ENCODE results near the gene FCRL5. TPM values are rescaled to one million over a fixed set of nuclear protein-coding genes. Genes with fewer than 3 reads are reported as not detected.

The FCRL5 gene
- total RNA-seq, 1 experiment from 2014 or later: not detected

DNA sequence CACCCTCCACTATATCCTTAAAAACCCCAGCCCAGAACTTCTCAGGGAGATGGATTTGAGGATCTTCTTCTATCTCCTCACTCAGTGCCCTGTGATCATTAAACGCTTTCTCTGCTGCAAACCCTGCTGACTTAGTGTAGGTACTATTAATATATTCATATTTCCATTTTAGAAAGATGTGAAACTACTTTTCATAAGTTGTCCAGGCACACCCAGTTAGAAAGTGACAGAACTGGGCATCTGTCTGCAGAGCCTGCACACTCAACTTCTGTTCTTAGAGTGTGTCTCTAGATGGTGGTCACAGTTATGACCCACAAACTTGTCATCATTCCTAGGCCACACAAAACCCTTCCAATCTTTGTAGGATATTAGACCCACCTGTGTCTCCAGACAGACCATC, 55.0 kb downstream of the FCRL5 start:
- H3K9me2 ChIP-seq (ENCODE audit: insufficient read depth): no peaks in the 10 kb centered on the region
- CTCF ChIA-PET: no interaction called here
- no peaks in the 10 kb centered on the region for H3K4me1 ChIP-seq (replicated peaks; ENCODE audit: insufficient read depth)
- DNase-seq: no peak
- no peaks in the 10 kb centered on the region for H3K36me3 ChIP-seq (ENCODE audit: low read depth)
- no peaks in the 10 kb centered on the region for H3K79me2 ChIP-seq (ENCODE audit: low read depth)
- H3K4me3 ChIP-seq: no peak overlapping the region
- intact Hi-C loops (cut with micrococcal nuclease; ENCODE audit: unreplicated experiment): no loop called here
- H3K9me3 ChIP-seq (ENCODE audit: insufficient read depth, low read depth): no peaks in the 10 kb centered on the region
- TF ChIP-seq EZH2 (IDR thresholded peaks at IDR 0.05; ENCODE audit: low read depth): no peak
- no peak for TF ChIP-seq CTCF (conservative IDR thresholded peaks at IDR 0.05)
- H3F3A ChIP-seq (ENCODE audit: insufficient read depth, low read depth): no peaks in the 10 kb centered on the region
- no peaks in the 10 kb centered on the region for H4K20me1 ChIP-seq (ENCODE audit: insufficient read depth)
- H3K27me3 ChIP-seq (ENCODE audit: insufficient read depth, low read depth): peaks cover 11% of the 10 kb centered on the region; the same call in 1 of the 2 replicates
- H2AFZ ChIP-seq: no peak overlapping the region
- BruUV-seq (replicated peaks): no TSS peak
- POLR2A ChIA-PET (ENCODE audit: unreplicated experiment): no interaction called here
- no peak overlapping the region for H3K4me2 ChIP-seq
- no peak overlapping the region for H3K27ac ChIP-seq

DNA sequence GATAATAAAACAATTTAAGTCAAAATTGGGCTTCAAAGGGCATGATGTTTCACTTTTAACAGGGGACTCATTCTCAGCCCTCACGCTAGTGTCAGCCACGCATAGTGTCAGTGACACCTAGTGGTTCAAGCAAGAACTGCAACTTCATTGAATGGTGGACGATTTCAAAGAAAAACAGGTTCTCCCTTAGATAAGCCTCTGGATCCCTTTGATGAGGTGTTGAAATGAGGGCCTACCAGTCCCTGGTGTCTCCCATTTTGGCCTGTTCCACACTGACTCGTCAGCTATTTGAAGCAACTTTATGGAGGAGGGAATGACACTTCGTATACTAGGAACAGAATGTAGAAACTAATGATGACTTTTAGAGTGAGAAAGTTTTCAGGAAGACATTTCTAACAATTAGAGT, 56.2 kb downstream of the FCRL5 start:
- Histone ChIP-seq H3K27ac (no peak overlapping the region), H3K4me2 (no peak overlapping the region), H3K27me3 (ENCODE audit: insufficient read depth, low read depth) (peaks cover 11% of the 10 kb centered on the region; the same call in 1 of the 2 replicates), H3K9me2 (ENCODE audit: insufficient read depth) (no peaks in the 10 kb centered on the region), H3K36me3 (ENCODE audit: low read depth) (no peaks in the 10 kb centered on the region), H3K4me3 (no peak overlapping the region), H2AFZ (no peak overlapping the region), H3K79me2 (ENCODE audit: low read depth) (no peaks in the 10 kb centered on the region), H4K20me1 (ENCODE audit: insufficient read depth) (no peaks in the 10 kb centered on the region), H3K4me1 (replicated peaks; ENCODE audit: insufficient read depth) (no peaks in the 10 kb centered on the region), H3K9me3 (ENCODE audit: insufficient read depth, low read depth) (no peaks in the 10 kb centered on the region), H3F3A (ENCODE audit: insufficient read depth, low read depth) (no peaks in the 10 kb centered on the region)
- no peak for TF ChIP-seq EZH2 (IDR thresholded peaks at IDR 0.05; ENCODE audit: low read depth)
- TF ChIP-seq CTCF (conservative IDR thresholded peaks at IDR 0.05): peak; percentile 94
- intact Hi-C loops (cut with micrococcal nuclease; ENCODE audit: unreplicated experiment): no loop called here
- ChIA-PET POLR2A (ENCODE audit: unreplicated experiment) (no interaction called here), CTCF (interaction anchor here (0.6 kb wide), 1 partner anchor 788 kb away, joined by 3 read pairs; no protein-coding TSS in a partner anchor)
- no TSS peak for BruUV-seq (replicated peaks)
- peak in 1 of 2 experiments; percentile 28 for DNase-seq

- no peaks in the 10 kb centered on the region for H3F3A ChIP-seq (ENCODE audit: insufficient read depth, low read depth)
- ChIA-PET POLR2A (ENCODE audit: unreplicated experiment) (no interaction called here), CTCF (interaction anchor here (0.6 kb wide), 2 partner anchors 292 to 402 kb away, joined by 3 read pairs; no protein-coding TSS in a partner anchor)
- H3K9me3 ChIP-seq (ENCODE audit: insufficient read depth, low read depth): no peaks in the 10 kb centered on the region
- H3K79me2 ChIP-seq (ENCODE audit: low read depth): no peaks in the 10 kb centered on the region
- H2AFZ ChIP-seq: no peak overlapping the region
- H3K9me2 ChIP-seq (ENCODE audit: insufficient read depth): no peaks in the 10 kb centered on the region
- peaks cover 11% of the 10 kb centered on the region; the same call in 1 of the 2 replicates for H3K27me3 ChIP-seq (ENCODE audit: insufficient read depth, low read depth)
- no peak overlapping the region for H3K4me3 ChIP-seq
- no peaks in the 10 kb centered on the region for H4K20me1 ChIP-seq (ENCODE audit: insufficient read depth)
- BruUV-seq (replicated peaks): no TSS peak
- no peak overlapping the region for H3K27ac ChIP-seq
- no peak for TF ChIP-seq EZH2 (IDR thresholded peaks at IDR 0.05; ENCODE audit: low read depth)
- no peak for TF ChIP-seq CTCF (conservative IDR thresholded peaks at IDR 0.05)
- H3K4me2 ChIP-seq: no peak overlapping the region
- DNase-seq: no peak
- H3K36me3 ChIP-seq (ENCODE audit: low read depth): no peaks in the 10 kb centered on the region
- no peaks in the 10 kb centered on the region for H3K4me1 ChIP-seq (replicated peaks; ENCODE audit: insufficient read depth)
- intact Hi-C loops (cut with micrococcal nuclease; ENCODE audit: unreplicated experiment): no loop called here
These were observed 57.0 kb downstream of the FCRL5 start for GRCh38 chr1:157495285-157495684.
